Adipocyte (in vitro differentiated cells): ENCODE data around the gene NCOR1.
"Not testable (repeated sequence)": the region's sequence is repeated elsewhere in the genome, so short reads cannot be mapped to it uniquely, and the experiment has no call there.

Source experiments
- DNase-seq: peaks from one replicate; pipeline ENCODE4 v3.0.0-alpha.2; 2015; ENCODE audit warnings: low read depth
- H3K27me3 ChIP-seq: replicated peaks from 2 replicates; pipeline ENCODE4 v1.7.0; 2013; ENCODE audit warnings: mild to moderate bottlenecking, low read length, moderate library complexity; ENCODE audit not compliant: control insufficient read depth, insufficient read depth
- H3K36me3 ChIP-seq: 2 replicates; pipeline ENCODE4 v1.7.0; 2013; ENCODE audit warnings: low read length, mild to moderate bottlenecking, moderate library complexity; ENCODE audit not compliant: control insufficient read depth, insufficient read depth, severe bottlenecking
- H3K4me1 ChIP-seq: 2 replicates; pipeline ENCODE4 v1.7.0; 2013; ENCODE audit warnings: mild to moderate bottlenecking, low read length, moderate library complexity; ENCODE audit not compliant: control insufficient read depth, insufficient read depth
- H3K4me3 ChIP-seq: 2 replicates; pipeline ENCODE4 v1.7.0; 2013; ENCODE audit warnings: mild to moderate bottlenecking, low read length, moderate library complexity
- H3K9ac ChIP-seq: 2 replicates; pipeline ENCODE4 v1.7.0; 2013; ENCODE audit warnings: mild to moderate bottlenecking, low read length, moderate library complexity
- H3K9me3 ChIP-seq: 2 replicates; pipeline ENCODE4 v1.7.0; 2013; ENCODE audit warnings: mild to moderate bottlenecking, low read length, moderate library complexity; ENCODE audit not compliant: control insufficient read depth

The NCOR1 gene

GRCh38 chr17:16190703-16191360, 24.5 kb downstream of the NCOR1 start:
- Histone ChIP-seq H3K27me3 (no peaks in the 10 kb centered on the region), H3K9ac (no peak overlapping the region), H3K36me3 (peaks cover 40% of the 10 kb centered on the region), H3K4me1 (peaks cover 14% of the 10 kb centered on the region), H3K9me3 (no peaks in the 10 kb centered on the region), H3K4me3 (no peak overlapping the region)
- no peak for DNase-seq

GRCh38 chr17:16189791-16190348, 25.5 kb downstream of the NCOR1 start:
- Histone ChIP-seq H3K27me3 (no peaks in the 10 kb centered on the region), H3K36me3 (peaks cover 43% of the 10 kb centered on the region), H3K9me3 (no peaks in the 10 kb centered on the region), H3K4me3 (no peak overlapping the region), H3K4me1 (peaks cover 14% of the 10 kb centered on the region), H3K9ac (no peak overlapping the region)
- DNase-seq: no peak

DNA sequence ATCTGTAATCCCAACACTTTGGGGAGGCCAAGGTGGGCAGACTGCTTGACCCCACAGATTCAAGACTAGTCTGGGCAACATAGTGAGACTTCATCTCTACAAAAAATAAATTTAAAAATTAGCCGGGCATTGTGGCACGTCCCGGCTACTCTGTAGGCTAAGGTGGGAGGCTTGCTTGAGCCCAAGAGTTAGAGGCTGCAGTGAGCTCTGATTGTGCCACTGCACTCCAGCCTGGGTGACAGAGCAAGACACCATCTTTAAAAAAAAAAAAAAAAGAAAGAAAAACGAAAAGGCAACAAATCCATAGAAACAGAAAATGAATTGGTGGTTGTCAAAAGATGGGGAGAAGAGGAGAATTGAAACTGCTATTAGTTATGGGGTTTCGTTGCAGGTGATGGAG, 27.7 kb downstream of the NCOR1 start:
- Histone ChIP-seq H3K27me3 (no peaks in the 10 kb centered on the region), H3K4me1 (peaks cover 14% of the 10 kb centered on the region), H3K9ac (no peak overlapping the region), H3K9me3 (no peaks in the 10 kb centered on the region), H3K4me3 (no peak overlapping the region), H3K36me3 (peaks cover 39% of the 10 kb centered on the region)
- DNase-seq: no peak

GRCh38 chr17:16181581-16181980, 33.8 kb downstream of the NCOR1 start:
- Histone ChIP-seq H3K9me3 (no peaks in the 10 kb centered on the region), H3K4me1 (peaks cover 9% of the 10 kb centered on the region), H3K36me3 (peaks cover 35% of the 10 kb centered on the region), H3K27me3 (no peaks in the 10 kb centered on the region), H3K4me3 (no peak overlapping the region), H3K9ac (no peak overlapping the region)
- no peak for DNase-seq

DNA sequence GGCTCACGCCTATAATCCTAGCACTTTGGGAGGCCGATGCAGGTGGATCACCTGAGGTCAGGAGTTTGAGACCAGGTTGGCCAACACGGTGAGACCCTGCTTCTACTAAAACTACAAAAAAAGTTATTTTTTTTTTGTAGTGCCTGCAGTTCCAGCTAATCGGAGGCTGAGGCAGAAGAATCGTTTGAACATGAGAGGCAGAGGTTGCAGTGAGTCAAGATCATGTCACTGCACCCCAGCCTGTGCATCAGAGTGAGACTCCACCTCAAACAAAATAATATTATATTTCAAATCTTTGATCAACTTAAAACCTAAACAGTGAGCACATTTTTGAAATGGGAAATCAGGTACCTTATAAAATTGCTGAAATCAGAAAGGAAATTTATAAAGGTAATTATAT, 36.5 kb downstream of the NCOR1 start:
- peaks cover 12% of the 10 kb centered on the region for H3K36me3 ChIP-seq
- DNase-seq: no peak
- peaks cover 9% of the 10 kb centered on the region for H3K4me1 ChIP-seq
- H3K27me3 ChIP-seq: no peaks in the 10 kb centered on the region
- H3K4me3 ChIP-seq: no peak overlapping the region
- H3K9ac ChIP-seq: no peak overlapping the region
- H3K9me3 ChIP-seq: no peaks in the 10 kb centered on the region

DNA sequence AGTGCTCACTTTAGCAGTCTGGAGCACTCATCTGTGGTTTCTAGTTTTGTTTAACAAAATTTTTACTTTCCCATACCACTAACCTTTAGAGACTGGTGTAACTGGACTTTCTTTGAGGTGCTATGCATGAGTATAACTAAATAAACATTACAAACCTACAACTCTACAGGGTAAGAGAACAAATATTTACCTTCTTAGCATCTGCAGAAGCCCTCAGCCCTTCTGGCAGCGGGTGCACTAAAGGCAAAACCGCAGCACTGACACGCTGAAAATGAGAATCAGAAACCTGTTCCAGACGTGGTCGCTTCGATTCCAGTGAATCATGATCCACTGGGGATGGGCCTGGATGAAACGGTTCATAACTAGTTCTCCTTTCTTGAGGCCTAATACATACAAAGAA, 43.7 kb downstream of the NCOR1 start:
- H3K9me3 ChIP-seq: no peaks in the 10 kb centered on the region

GRCh38 chr17:16166766-16167165, 48.6 kb downstream of the NCOR1 start:
- H3K36me3 ChIP-seq: peaks cover 23% of the 10 kb centered on the region
- H3K9ac ChIP-seq, H3K4me3 ChIP-seq, H3K27me3 ChIP-seq, H3K4me1 ChIP-seq, H3K9me3 ChIP-seq, DNase-seq: not testable (repeated sequence)

More for the DNA sequence above, 43.7 kb downstream of the NCOR1 start:
- Histone ChIP-seq H3K36me3 (peaks cover 21% of the 10 kb centered on the region), H3K4me3 (no peak overlapping the region), H3K4me1 (no peaks in the 10 kb centered on the region), H3K9ac (no peak overlapping the region), H3K27me3 (no peaks in the 10 kb centered on the region)
- DNase-seq: no peak

DNA sequence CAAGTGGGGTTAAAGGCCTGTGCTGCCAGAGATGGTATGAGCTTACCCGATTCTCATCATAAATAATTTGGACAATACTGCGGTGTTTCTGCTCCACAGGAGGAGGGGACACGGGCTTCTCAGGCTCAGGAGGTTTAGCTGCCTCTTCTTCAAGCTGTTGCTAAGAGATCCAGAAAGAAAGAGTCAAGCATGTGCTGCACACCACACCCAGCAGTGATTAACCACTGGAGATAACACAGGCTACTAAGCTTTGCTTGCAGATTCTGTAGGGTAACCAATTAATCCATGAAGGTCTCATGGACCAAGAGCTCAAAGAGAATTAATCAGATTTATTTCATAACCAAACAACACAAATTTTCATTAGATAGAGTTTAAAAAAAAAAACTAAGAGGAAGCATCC, 56.6 kb downstream of the NCOR1 start:
- DNase-seq: no peak
- H3K4me1 ChIP-seq: peaks cover 4% of the 10 kb centered on the region
- H3K27me3 ChIP-seq: no peaks in the 10 kb centered on the region
- no peak overlapping the region for H3K9ac ChIP-seq
- H3K36me3 ChIP-seq: peaks cover 28% of the 10 kb centered on the region
- no peaks in the 10 kb centered on the region for H3K9me3 ChIP-seq
- no peak overlapping the region for H3K4me3 ChIP-seq

- Histone ChIP-seq H3K4me3 (no peak overlapping the region), H3K36me3 (peaks cover 48% of the 10 kb centered on the region), H3K9me3 (no peaks in the 10 kb centered on the region), H3K4me1 (no peaks in the 10 kb centered on the region), H3K27me3 (no peaks in the 10 kb centered on the region), H3K9ac (no peak overlapping the region)
- DNase-seq: no peak
These were observed 59.8 kb downstream of the NCOR1 start for GRCh38 chr17:16155536-16155935.

DNA sequence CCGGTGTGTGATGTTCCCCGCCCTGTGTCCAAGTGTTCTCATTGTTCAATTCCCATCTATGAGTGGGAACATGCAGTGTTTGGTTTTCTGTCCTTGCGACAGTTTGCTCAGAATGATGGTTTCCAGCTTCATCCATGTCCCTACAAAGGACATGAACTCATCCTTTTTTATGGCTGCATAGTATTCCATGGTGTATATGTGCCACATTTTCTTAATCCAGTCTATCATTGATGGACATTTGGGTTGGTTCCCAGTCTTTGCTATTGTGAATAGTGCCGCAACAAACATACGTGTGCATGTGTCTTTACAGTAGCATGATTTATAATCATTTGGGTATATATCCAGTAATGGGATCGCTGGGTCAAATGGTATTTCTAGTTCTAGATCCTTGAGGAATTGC, 63.0 kb downstream of the NCOR1 start:
- not testable (repeated sequence) for H3K9me3 ChIP-seq, H3K27me3 ChIP-seq, DNase-seq, H3K9ac ChIP-seq, H3K4me1 ChIP-seq, H3K4me3 ChIP-seq
- H3K36me3 ChIP-seq: peaks cover 68% of the 10 kb centered on the region

- Histone ChIP-seq H3K9ac (no peak overlapping the region), H3K27me3 (no peaks in the 10 kb centered on the region), H3K9me3 (no peaks in the 10 kb centered on the region), H3K4me1 (peaks cover 3% of the 10 kb centered on the region), H3K4me3 (no peak overlapping the region), H3K36me3 (peaks cover 68% of the 10 kb centered on the region)
- DNase-seq: peak; percentile 66
These were observed 65.0 kb downstream of the NCOR1 start for GRCh38 chr17:16150251-16150856.
